NOMO-1 treated with DMSO at 0.1 percent for 48 hours (cell line): Measurements from ENCODE around the gene ARHGEF3.
A peak's percentile ranks its signal among the peaks of the same experiment; 100 is the strongest.

Experiments used
- DNase-seq: peaks from one replicate; lab custom pipeline; 2025; ENCODE audit not compliant: unreplicated experiment; lab: John Stamatoyannopoulos, UW

Gene ARHGEF3, protein sequence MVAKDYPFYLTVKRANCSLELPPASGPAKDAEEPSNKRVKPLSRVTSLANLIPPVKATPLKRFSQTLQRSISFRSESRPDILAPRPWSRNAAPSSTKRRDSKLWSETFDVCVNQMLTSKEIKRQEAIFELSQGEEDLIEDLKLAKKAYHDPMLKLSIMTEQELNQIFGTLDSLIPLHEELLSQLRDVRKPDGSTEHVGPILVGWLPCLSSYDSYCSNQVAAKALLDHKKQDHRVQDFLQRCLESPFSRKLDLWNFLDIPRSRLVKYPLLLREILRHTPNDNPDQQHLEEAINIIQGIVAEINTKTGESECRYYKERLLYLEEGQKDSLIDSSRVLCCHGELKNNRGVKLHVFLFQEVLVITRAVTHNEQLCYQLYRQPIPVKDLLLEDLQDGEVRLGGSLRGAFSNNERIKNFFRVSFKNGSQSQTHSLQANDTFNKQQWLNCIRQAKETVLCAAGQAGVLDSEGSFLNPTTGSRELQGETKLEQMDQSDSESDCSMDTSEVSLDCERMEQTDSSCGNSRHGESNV

DNA sequence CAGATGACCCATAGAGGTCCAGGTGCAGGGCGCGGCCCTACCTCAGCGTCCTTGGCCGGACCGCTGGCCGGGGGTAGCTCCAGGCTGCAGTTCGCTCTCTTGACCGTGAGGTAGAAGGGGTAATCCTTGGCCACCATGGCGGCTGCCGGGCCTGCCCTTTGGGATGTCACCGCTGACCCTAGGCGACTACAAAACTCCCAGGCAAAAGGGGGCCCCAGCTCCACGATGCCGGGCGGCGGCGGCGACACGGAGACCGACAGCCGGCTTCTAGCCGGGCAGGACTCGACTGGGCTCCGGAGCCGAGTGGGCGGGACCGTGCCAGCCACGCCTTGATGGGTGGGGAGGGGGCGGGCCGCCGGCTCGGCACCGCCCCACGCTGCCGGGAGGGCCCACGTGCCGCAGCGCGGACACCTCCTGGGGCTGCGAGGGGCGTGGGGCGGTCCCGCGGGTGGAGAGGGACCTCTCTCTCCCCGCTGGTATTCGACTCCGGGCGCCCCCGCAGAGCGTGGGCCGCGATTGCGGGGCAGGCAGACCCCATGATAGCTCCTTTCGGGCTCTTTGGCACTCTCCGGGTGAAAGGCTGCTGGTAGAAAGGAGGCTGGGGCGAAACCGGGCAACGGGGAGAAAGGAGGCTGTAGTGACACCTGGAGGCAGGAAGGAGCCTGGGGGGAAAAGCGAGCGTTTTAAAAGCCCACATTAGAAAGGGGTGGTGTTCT, at the start of gene ARHGEF3:
Gene ARHGEF3, minus strand, starts transcription at position 288 of the 716 bp plus-strand sequence. Its CDS starts 151 bp downstream, at position 137.
- DNase-seq: peak; percentile 74

DNA sequence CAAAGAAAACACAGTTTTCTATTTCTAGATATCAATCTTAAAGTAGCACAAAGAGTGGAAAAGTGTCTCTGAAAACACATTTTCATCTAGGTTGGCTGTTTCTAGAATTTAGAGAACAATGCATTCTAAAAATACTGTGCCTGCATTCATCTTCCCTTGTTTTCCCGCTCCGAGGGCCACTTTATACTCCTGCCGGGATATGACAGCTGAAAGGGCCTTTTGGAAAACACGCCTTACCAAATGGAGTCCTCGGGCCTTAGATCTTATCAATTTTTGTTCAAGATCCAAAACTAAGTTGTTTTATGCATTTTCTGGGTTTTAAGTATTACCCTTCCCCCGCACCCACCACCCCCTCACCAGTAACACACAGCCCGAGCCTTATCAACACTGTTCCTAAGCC, 47.9 kb upstream of the ARHGEF3 start:
- no peak for DNase-seq

DNA sequence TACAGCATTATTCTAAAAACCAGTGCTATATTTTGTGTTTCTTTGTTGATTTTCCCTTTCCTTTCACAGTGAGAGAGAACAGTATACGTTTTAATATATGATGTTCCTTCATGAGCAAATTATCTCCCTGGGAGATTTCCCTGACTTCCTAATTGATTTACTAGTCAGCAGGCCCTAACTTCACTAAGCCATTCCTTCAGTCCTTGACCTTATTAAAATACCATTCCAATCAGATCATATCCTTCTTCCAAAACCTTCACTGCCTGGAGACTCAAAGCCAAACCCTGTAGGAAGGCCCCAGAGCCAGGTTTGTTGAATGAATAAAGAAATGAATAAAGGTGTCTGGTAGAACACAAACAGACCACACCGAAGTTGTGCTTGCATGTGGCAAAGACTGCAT, 43.8 kb upstream of the ARHGEF3 start:
- no peak for DNase-seq

DNA sequence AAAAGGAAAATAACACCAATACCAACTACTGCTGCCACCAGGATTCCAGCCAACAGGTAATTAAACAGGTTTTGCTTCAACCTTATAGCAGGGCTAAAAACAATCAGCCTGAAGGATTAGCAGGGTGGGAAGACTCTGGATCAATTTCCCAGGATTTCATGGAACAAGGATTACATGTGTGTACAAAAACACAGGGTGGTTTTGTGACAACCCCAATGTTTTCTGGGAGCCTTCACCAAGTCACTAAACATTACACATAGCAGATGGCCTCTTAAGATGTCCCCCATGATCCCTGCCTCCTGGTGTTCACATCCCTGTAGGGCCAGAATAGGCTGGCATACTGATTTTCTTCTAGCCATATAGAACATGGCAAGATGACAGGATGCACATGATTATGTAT, 42.8 kb upstream of the ARHGEF3 start:
- DNase-seq: no peak

DNA sequence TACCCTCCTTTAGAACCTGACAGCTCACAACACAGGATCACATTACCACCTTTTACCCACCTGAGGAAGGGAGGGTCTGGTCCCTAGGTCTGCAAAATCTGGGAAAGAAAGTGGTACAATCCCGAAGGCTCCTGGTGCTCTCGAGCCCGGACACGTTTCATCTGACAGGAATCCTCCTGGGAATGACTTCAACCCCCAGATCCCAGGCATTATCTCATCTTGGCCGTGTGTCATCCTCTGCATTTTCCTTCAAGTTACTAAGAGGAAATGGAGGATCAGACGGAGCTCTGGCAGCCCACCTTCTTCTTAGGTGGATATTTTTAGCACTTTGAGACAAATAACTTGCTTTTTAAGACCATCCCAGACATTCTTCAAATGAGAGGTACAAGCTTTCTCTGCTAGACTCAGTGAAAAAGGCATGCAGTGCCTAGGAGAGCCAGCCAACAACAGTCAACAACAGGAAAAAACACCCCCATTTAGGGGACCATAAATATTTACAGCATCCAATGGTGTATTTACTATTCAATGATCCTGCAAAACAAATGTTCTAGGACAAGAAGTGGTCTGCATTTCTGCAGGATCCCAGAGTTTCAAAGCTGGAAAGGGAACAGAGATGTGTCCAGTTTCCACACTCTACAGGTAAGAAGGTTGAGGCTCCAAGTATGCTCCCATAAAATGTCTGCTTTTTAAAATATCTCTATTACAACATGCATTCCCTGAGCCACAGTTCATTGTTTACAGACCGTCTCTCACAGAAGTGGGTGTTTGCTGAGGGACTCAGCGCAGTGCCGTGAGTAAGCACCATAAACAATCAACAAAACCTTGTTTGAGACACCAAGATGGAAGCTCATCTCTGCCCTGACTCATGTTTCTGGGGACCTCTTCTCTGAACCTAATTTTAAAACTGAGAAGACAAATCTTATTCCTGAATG, 38.3 kb upstream of the ARHGEF3 start:
- no peak for DNase-seq

DNA sequence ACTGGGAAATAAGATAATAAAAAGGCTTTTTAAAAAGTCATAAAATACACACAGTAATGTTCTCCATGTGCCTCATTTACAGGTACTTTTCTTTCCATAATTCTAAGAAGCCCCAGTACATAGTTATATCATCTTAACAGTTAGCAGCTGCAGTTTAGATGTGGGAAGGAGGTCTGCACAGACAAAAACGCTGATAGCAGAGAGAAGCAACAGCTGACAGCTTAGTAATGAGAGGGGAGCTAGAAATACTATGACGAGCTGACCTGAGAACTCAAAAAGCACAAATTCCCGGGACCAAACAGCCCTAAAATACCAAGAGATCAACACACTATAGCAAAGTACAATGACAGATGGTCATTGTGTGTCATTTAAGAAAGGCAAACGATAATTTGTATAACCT, 36.7 kb upstream of the ARHGEF3 start:
- DNase-seq: no peak

DNA sequence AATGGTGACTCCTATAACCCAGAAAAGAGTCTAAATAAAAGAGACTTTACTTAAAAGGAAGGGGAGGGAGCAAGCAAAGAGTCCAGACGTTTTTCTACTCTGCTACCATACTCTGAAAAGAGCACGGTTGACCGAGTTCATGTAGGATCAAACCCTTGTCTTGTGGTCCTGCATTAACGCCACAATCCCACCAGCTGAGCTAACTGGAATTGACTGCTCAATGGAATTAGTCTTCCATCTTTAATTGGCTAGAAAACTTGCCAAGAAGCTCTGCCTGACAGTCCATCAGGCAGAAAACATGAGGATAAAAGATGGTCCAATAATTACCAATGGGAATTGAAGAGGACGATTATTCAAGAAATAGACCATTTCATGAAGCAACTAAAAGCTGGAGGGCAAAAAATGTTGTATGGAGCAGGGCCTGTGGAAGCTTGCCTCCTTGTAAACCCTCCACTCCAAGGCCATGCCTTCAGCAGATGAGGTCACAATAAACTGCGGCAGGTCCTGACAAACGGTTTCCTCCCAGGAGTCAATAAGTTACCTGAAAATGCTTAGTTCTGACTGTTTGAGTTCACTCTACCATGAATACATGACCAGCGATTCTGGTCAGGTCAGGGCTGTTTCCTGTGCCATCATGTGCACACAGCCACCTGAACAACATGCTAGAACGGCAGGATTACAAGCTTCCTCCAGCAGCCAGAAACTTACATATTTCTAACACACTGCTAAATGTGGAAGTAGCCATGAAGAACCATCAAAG, 35.6 kb upstream of the ARHGEF3 start:
- DNase-seq: no peak

DNA sequence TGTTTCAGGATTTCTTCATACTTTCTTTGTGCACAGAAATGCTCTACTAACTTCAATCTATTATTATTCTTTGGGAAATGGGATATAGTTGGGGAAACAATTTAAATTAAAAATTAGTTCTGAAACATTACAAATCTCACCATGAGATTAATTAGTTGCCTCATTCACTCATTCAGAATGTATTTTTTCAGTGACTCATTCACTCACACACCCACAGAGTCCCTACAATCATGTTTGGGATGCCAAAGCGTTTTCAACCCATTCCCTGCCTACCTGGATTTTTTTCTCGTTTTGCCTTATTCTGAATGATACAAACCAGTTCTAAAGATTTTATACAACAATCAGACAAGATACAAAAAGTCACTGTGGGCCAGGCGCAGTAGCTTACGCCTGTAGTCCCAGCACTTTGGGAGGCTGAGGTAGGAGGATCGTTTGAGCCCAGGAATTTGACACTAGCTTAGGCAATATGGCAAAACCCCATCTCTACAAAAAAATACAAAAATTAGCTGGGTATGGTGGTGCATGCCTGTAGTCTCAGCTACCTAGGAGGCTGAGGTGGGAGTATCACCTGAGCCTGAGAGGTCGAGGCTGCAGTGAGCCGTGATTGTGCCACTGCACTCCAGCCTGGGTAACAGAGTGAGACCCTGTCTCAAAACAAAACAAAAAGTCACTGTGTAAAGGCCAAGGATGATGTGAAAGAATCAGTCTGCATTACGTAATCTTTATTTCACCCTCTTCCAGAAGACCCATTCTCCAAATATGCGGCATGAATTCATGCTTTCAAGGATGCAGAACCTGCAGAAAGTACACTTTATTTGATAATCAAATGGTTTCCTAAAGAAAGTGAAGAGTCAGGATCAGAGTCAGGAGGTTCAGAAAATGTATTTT, 34.8 kb upstream of the ARHGEF3 start:
- DNase-seq: no peak

DNA sequence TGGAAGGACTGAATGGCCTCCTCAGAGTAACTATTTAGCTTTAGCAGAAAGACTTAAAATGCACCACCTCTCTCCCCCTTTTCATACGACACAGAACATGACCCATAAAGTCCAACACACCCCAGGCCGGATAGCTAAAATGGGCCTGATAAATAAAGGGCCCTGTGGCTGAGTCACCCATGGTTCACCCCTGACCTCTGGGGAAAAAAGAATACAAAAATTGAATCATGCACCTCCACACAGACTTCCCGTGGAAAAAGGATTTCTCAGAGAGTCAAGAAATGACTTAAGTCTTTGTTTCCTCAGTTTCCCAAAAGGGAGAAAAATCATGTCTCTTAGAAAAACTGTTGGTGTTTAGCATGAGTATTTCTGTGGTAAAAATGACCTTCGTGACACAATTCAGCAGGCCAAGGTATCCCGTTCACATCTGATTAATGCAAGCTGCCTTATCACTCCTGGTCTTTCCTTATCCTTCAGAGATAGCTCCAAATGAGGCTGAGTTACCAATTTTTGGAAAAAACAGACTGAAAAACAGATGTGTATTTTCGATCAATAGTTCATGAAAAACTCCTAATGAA, 34.0 kb upstream of the ARHGEF3 start:
- DNase-seq: no peak

DNA sequence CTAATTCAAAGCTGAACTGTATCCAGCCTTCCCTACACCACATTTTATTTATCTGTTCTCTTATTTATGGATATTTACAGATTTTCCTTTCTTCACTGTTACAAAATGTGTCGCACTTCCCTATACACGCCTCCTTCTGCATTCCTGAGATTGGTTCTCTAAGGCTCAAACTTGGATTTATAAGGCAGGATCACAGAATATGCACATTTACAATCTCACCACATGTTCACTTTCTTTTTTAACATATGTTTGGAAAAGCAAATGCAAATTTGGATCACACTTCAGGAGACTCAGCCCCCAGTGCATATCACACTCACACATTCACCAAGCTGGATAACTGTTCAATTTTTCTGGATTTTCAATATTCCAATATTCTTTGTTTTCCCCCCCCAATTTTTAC, 31.8 kb upstream of the ARHGEF3 start:
- DNase-seq: no peak

DNA sequence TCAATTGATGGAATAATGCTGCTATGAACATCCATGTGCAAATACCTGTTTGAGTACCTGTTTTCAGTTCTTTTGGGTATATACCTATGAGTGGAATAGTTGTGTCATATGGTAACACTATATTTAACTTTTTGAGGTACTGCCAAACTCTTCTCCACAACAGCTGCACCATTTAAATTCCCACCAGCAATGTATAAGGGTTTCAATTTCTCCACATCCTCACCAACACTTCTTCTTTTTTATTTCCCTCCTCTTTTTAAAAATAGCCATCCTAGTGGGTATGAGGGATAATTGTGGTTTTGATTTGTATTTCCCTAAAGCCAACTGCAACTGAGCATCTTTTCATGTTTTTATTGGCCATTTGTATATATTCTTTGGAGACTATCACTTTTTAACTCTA, 31.3 kb upstream of the ARHGEF3 start:
- DNase-seq: peak; percentile 52

DNA sequence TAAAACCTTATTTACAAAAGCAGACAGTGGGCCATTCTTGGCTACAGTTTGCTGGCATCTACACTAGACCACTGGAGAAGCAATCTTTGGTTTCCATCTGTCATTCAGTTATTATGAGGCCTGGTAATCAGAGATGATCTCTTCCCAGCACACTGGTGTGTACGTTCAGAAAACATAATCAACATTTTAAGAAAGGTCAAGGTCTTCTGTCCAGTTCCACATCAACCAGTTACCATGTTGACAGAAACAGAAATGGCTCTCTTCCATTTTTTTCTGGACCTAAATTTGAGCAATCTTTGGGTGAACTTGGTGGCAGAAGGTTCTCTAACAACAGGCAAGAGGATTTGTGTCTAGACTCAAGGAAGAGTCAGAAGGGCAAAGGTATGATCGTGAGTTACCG, 29.8 kb upstream of the ARHGEF3 start:
- DNase-seq: no peak

DNA sequence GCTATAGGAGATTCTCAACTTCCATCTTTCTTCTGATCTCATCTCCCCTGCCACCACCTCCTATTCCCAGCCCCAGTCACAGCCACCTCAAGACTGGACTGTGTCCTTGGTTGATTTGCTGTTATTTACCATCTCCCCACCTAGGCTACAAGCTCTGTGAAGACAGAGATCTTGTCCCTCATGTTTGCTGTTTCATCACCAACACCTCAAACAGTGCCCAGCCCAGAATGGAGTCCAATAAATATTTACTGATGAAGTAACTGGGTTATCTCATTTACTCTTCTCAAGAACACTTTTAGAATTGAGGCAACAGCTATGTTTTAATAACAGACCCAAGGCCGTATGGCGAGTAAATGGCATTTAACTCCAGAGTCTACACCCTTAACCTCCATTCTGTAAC, 29.1 kb upstream of the ARHGEF3 start:
- DNase-seq: no peak

DNA sequence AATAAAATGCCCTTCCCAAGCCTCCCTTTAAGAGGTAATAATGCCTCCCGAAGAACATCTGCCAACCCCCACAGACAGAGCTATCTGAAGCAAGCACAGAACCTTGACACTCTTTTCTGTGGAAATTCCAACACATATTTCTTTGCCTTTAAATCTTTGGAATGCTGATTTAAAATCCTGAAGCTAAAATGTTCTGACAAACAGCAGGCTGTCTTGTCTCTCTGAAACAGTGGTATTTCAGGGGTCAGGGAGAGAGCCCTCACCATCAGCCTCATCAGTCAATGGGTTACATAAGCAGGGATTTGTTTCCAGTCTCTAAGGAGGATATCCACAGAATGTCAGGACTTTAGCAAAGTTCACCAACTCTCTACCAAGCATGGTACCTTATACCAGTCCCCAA, 27.8 kb upstream of the ARHGEF3 start:
- DNase-seq: no peak

DNA sequence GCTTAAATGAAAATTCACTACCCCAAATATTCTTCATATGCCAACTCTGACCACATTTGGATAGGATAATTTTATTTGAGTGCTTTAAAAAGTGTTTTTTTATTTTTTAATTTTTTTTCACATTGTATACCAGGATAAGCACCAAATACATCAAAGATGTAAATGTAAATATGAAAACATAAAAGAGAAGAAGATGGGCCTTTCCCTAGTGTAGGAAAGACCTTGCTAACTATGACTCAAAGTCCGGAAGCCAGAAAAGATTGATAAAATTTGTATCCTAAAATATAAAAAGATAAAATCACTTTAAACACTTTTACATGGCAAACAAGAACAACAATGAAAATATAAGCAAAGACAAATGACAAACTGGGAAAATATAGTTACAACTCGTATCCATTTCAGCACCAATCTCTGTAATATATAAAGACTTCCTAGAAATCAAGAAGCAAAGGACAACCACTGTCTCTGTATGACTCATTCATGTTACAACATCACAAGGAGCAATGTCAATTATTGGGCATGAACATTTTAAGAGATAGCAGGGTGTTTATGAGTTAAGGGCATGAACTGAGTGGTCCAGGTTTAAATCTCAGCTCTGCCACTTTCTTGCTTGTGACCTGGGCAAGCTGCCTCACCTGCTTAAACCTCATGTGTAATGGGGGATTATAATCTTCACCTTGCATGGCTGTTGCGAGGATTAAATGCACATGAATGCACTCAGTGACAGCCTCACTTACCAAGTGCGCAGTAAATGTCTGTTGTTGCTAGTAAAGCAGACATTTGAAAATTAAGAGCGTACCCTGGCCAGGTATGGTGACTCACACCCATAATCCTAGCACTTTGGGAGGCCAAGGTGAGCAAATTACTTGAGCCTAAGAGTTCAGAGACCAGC, 25.3 kb upstream of the ARHGEF3 start:
- peak; percentile 71 for DNase-seq

DNA sequence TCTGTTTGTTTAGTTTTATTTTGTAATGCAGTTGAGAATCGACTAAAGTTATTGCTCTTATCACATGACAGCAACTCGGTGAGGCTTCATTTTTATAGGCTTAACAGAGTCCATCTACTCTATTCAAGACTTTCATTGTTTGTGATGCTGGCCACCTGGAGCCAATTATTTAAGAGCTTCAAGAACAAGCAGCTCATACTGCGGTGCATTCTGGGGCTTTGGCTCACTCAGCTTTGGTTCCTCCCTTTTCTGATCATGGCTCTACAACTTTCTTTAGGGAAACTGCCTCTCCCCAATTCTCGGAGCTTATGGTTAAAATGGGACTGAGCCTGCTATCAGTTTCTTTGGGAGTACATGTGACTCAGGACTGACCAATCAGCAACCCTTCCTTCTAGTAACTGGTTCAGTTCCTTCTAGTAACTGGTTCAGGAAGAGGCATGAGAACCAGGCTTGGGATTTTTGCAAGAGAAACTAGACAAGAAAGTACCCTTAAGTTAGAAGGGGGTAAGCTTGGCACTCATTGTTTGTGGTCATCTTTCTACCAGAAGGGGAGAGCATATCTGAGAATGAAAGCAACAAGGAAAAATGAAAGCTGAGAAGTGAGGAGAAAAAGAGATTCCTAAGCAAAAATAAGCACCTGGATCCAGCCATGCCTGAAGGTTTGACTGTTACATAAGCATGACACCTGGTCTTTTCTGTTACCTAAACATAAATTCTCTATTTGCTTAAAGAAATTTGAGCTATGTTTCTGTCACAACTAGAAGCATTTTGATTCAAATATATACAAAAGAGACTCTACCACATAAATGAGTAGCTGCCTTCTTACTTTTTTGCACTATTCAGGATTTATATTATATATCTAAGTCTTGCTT, 24.1 kb upstream of the ARHGEF3 start:
- DNase-seq: no peak
